ENCODE results near the gene CDYL2.

- TF ChIP-seq CTCF (conservative IDR thresholded peaks at IDR 0.05) (no peak), ZFX (IDR thresholded peaks at IDR 0.05) (no peak)
Observed at GRCh38 chr16:80831039-80831438, 26.6 kb upstream of the CDYL2 start.

Data from C4-2B (cell line).